Chondrocyte (in vitro differentiated cells): Measurements from ENCODE around the gene LSM3. TPM values are rescaled to one million over a fixed set of nuclear protein-coding genes. Genes with fewer than 3 reads are reported as not detected.

Experiments used
- DNase-seq: peaks from one replicate; pipeline ENCODE4 v3.0.0; 2021; ENCODE audit warnings: mixed read lengths, low spot score
- H3K27ac Mint-ChIP-seq: one replicate; pipeline ENCODE4 v1.8.0; 2021; ENCODE audit warnings: mild to moderate bottlenecking, moderate library complexity, mixed read lengths; ENCODE audit not compliant: unreplicated experiment
- H3K27me3 Mint-ChIP-seq: 2 replicates; pipeline ENCODE4 v1.8.0; 2021; ENCODE audit warnings: low read depth, mixed read lengths
- H3K36me3 Mint-ChIP-seq: 2 replicates; pipeline ENCODE4 v1.8.0; 2021; ENCODE audit warnings: low read depth, mixed read lengths
- H3K4me1 Mint-ChIP-seq: 2 replicates; pipeline ENCODE4 v1.8.0; 2021; ENCODE audit warnings: low read depth, mild to moderate bottlenecking, mixed read lengths
- H3K4me3 Mint-ChIP-seq: one replicate; pipeline ENCODE4 v1.8.0; 2021; ENCODE audit warnings: mild to moderate bottlenecking, moderate library complexity, mixed read lengths; ENCODE audit not compliant: unreplicated experiment
- H3K9me3 Mint-ChIP-seq: 2 replicates; pipeline ENCODE4 v1.8.0; 2021; ENCODE audit warnings: low read depth, mixed read lengths
- total RNA-seq: library from RNA; stranded (reverse); gene quantifications from 3 replicates; pipeline ENCODE4 v1.2.1, GENCODE V29; 2021
- TF ChIP-seq, protein P1 (sequence below): fragments of 200-600 bp; sonication (generic); IDR thresholded peaks from 2 replicates; pipeline ENCODE4 v1.5.0; 2021; ENCODE audit warnings: antibody characterized with exemption, mild to moderate bottlenecking, moderate library complexity

Gene LSM3
- total RNA-seq, 1 donor from 2014 or later: 8.1 TPM

- Mint-ChIP-seq H3K9me3 (peaks cover 29% of the 10 kb centered on the region), H3K27me3 (no peaks in the 10 kb centered on the region), H3K36me3 (peaks cover 5% of the 10 kb centered on the region), H3K4me3 (no peak overlapping the region), H3K4me1 (peaks cover 26% of the 10 kb centered on the region), H3K27ac (no peak overlapping the region)
- TF ChIP-seq, protein P1, sequence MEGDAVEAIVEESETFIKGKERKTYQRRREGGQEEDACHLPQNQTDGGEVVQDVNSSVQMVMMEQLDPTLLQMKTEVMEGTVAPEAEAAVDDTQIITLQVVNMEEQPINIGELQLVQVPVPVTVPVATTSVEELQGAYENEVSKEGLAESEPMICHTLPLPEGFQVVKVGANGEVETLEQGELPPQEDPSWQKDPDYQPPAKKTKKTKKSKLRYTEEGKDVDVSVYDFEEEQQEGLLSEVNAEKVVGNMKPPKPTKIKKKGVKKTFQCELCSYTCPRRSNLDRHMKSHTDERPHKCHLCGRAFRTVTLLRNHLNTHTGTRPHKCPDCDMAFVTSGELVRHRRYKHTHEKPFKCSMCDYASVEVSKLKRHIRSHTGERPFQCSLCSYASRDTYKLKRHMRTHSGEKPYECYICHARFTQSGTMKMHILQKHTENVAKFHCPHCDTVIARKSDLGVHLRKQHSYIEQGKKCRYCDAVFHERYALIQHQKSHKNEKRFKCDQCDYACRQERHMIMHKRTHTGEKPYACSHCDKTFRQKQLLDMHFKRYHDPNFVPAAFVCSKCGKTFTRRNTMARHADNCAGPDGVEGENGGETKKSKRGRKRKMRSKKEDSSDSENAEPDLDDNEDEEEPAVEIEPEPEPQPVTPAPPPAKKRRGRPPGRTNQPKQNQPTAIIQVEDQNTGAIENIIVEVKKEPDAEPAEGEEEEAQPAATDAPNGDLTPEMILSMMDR: no peak
- no peak for DNase-seq
These were observed 43.3 kb downstream of the LSM3 start for GRCh38 chr3:14221902-14222301.

- Mint-ChIP-seq H3K9me3 (peaks cover 29% of the 10 kb centered on the region), H3K4me1 (peaks cover 26% of the 10 kb centered on the region), H3K27me3 (no peaks in the 10 kb centered on the region), H3K4me3 (no peak overlapping the region), H3K36me3 (peaks cover 5% of the 10 kb centered on the region), H3K27ac (no peak overlapping the region)
- TF ChIP-seq, protein P1: no peak
- DNase-seq: no peak
These were observed 43.8 kb downstream of the LSM3 start for GRCh38 chr3:14222457-14222856.

DNA sequence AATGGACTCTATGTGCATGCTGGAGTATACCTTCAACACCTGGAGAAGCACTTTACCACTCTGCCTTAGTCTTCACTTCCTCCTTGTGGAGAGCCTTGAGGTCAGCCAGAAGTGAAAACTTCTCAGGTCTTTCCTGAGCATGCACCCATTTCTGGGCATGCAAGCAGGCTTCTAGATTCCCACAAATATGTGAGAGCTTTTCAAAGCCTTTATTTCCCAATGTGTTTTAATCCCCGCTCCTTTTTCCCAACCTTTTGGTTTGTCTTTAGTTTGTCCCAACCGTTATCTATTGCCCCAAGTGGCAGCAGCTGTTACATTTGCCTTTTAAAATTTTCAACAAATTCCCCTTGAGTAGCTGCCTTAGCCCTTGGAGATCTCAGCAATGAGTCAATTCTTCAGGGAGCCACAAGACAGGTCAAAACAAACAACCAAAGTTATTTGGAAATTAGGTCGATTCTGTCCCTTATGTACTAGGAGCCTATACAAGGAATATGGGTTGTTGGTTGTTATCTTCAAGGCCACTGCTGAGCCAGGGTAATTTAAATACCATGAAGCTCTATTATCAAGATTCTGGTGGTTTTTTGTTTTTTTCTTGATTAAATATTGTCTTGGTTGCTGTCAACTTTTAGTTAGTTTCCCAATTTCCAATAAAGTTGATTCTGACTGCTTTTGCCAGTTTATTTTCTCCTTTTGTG is 44.4 kb downstream of the LSM3 start:
- Mint-ChIP-seq H3K36me3 (peaks cover 5% of the 10 kb centered on the region), H3K4me1 (peaks cover 26% of the 10 kb centered on the region), H3K9me3 (peaks cover 29% of the 10 kb centered on the region), H3K27ac (no peak overlapping the region), H3K27me3 (no peaks in the 10 kb centered on the region), H3K4me3 (no peak overlapping the region)
- TF ChIP-seq, protein P1: peak; percentile 34
- no peak for DNase-seq

- DNase-seq: no peak
- TF ChIP-seq, protein P1: no peak
- Mint-ChIP-seq H3K27me3 (no peaks in the 10 kb centered on the region), H3K4me1 (peaks cover 26% of the 10 kb centered on the region), H3K36me3 (peaks cover 5% of the 10 kb centered on the region), H3K9me3 (peaks cover 29% of the 10 kb centered on the region), H3K4me3 (no peak overlapping the region), H3K27ac (no peak overlapping the region)
These were observed 45.0 kb downstream of the LSM3 start for GRCh38 chr3:14223595-14223994.

DNA sequence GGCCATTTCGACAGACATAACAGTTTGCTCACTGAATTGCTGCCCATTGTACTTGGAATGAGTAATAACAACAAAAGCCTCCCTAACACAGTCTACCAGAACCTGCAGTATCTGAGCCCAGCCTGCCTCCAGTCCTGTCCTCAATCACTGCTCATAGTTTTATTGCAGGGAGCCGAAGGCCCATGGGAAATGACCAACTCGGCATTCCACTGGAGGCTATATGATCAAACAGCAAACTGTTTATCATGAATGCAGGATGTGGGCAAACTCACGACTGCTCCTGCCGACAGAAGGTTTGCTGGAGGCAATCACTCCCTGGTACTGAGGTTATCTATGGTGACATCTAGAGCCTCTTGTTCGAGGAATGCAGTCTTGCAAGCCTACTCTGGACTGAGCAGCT is 46.3 kb downstream of the LSM3 start:
- H3K27ac Mint-ChIP-seq: no peak overlapping the region

More for the DNA sequence above, 46.3 kb downstream of the LSM3 start:
- peaks cover 5% of the 10 kb centered on the region for H3K36me3 Mint-ChIP-seq
- no peaks in the 10 kb centered on the region for H3K27me3 Mint-ChIP-seq
- DNase-seq: no peak
- H3K4me1 Mint-ChIP-seq: peaks cover 26% of the 10 kb centered on the region
- no peak overlapping the region for H3K4me3 Mint-ChIP-seq
- H3K9me3 Mint-ChIP-seq: peaks cover 24% of the 10 kb centered on the region
- TF ChIP-seq, protein P1: no peak
